PFSK-1 (cell line): ENCODE data around the gene GSAP.

Source experiments
- POLR2AphosphoS5 ChIP-seq: IDR thresholded peaks from 2 replicates; pipeline ENCODE4 v1.6.1; 2012; ENCODE audit warnings: low read depth, mild to moderate bottlenecking, control low read depth, low read length, moderate library complexity
- SIN3A ChIP-seq: IDR thresholded peaks from 2 replicates; pipeline ENCODE4 v1.6.1; 2012; ENCODE audit warnings: mild to moderate bottlenecking, low read length, moderate library complexity, borderline replicate concordance; ENCODE audit not compliant: insufficient read depth
- TF ChIP-seq, protein P1 (sequence below), 2 experiments: IDR thresholded peaks; 2 replicates each; pipeline versions ENCODE4 v1.6.1 to v1.8.0; 2011 to 2012; ENCODE audit warnings: low read depth in 2 of 2, low read length in 2 of 2, control low read depth in 1 of 2, inconsistent platforms in 1 of 2, mild to moderate bottlenecking in 1 of 2, moderate library complexity in 1 of 2; ENCODE audit not compliant: insufficient read depth in 1 of 2

DNA sequence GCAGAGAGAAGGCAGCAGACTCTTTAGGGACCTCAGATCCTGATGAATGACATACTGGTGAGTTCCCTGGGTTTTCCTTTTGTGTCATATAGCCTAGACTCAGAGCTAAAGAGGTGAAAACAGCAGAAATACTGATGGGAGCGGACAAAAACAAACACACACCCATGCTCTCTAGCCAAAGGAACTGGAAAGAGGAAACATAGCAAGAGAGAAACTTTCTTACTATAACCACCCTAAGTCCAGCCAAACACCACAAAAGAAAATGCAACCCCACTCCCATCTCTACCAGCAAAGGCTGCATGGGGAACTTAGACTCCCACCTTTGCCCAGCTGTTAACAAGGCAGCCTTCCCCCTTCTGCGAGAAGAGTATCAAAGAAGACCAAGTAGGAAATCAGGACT, 16.3 kb downstream of the GSAP start:
- TF ChIP-seq POLR2AphosphoS5 (no peak), SIN3A (no peak)
- TF ChIP-seq, protein P1, sequence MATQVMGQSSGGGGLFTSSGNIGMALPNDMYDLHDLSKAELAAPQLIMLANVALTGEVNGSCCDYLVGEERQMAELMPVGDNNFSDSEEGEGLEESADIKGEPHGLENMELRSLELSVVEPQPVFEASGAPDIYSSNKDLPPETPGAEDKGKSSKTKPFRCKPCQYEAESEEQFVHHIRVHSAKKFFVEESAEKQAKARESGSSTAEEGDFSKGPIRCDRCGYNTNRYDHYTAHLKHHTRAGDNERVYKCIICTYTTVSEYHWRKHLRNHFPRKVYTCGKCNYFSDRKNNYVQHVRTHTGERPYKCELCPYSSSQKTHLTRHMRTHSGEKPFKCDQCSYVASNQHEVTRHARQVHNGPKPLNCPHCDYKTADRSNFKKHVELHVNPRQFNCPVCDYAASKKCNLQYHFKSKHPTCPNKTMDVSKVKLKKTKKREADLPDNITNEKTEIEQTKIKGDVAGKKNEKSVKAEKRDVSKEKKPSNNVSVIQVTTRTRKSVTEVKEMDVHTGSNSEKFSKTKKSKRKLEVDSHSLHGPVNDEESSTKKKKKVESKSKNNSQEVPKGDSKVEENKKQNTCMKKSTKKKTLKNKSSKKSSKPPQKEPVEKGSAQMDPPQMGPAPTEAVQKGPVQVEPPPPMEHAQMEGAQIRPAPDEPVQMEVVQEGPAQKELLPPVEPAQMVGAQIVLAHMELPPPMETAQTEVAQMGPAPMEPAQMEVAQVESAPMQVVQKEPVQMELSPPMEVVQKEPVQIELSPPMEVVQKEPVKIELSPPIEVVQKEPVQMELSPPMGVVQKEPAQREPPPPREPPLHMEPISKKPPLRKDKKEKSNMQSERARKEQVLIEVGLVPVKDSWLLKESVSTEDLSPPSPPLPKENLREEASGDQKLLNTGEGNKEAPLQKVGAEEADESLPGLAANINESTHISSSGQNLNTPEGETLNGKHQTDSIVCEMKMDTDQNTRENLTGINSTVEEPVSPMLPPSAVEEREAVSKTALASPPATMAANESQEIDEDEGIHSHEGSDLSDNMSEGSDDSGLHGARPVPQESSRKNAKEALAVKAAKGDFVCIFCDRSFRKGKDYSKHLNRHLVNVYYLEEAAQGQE (IDR thresholded peaks at IDR 0.05; ENCODE audit: insufficient read depth in 1 of 2, low read depth in 2 of 2, low read length in 2 of 2): no peak
